Measurements from ENCODE around the gene ARPP21.

The ARPP21 gene

DNA sequence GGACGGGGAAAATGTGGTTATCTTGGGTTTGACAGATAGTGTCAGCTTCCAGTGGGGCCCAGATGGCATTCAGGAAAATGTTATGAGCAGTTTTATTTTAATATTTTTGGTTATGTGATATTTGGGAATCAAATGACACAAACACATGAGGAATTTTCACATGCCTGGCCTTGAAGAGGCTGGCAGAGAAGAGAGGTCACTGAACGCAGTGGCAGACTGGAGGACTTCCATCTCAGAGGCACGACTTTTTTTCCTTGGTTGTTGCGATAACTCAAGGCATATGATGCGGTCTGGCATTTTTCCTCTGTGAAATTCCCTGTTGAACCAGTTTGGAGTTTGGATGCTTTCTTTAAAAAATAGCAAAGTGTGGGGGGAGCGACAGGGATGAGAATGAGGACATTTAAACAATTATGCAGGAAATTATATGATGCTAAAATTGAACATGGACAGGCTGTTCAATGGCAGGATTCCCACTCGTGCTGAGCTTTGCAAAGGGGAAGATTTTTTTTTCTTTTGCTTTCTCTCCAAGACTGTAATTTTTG is 36.9 kb upstream of the ARPP21 start:
- no peak for TF ChIP-seq CTCF (IDR thresholded peaks at IDR 0.05)

DNA sequence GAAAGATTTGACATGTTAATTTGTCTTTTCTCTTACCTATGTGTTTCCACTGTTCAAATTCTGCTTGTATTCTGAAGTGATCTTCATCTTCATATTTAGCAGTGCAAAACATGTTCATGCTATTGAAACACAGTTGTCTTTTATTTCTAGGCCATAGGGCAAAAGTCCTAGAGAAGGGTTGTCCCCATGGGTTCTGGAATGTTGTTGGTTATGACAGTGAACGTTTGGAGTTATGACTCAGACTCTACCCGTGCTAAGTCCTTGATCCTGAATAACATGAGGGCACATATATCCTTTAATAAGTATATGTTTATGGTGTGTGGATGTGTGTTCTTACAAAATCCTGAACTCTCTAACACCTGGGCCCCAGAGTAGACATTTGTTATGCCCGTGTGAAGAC is 23.0 kb upstream of the ARPP21 start:
- TF ChIP-seq CTCF (IDR thresholded peaks at IDR 0.05) = no peak

GRCh38 chr3:35617370-35617769 is 22.0 kb upstream of the ARPP21 start:
- no peak for TF ChIP-seq CTCF (IDR thresholded peaks at IDR 0.05)

DNA sequence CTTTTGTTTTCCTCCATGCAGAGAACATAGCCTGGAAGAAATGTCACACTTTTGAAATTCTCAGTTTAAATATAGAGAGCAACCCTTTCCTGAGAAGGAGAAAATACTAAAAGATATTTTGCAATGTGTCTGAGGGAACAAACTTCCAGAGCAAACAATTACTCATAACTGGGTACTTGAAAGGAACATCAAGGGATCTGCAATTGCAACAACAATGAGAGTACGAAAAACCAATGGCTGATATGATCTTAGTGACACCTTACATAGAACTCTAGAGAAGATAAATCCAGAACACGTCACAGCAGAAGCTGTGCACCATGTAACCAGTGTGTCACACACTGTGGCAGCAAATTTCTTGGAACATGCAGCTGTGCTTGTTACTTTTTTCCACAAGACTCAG is 14.6 kb upstream of the ARPP21 start:
- TF ChIP-seq CTCF (IDR thresholded peaks at IDR 0.05) = no peak

DNA sequence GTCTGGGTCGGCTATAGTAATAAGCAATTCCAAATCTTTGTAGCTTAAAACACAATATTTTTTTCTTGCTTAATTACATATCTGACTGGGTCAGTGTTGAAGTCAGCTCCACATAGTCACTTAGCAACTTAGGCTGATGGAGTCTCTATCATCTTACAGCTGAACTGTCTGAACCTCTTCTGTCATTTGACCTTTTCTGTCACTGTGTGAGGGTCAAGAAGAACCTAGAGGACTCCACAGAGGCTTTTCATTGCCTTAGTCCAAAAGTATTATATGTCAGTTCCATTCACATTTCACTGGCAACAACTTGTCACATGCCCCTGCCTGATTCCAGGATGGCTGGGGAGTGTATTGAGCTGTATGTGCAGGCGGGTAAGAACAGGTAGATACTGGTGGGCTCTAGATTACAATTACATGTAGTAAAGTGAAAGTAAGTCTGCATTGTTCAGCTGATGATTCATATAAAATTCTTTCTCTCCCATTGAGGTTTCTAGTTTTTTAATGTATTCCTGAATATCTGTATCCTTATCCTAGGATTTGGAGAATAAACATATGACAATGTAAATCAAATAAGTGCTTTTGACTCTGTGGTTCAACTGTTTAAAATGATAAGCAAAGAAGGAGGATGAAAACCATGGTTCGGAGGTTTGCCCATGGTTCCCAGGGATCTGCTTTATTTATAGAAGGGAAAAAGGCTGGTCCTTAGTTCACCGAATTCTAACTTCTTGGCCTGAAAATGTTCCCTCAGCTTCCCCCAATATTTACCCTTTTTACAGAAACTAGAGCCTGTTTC is 5.8 kb upstream of the ARPP21 start:
- no peak for TF ChIP-seq CTCF (IDR thresholded peaks at IDR 0.05)

GRCh38 chr3:35635407-35635806 is 3.9 kb upstream of the ARPP21 start:
- TF ChIP-seq CTCF (IDR thresholded peaks at IDR 0.05) = no peak

GRCh38 chr3:35635926-35636683 is 3.2 kb upstream of the ARPP21 start:
- no peak for TF ChIP-seq CTCF (IDR thresholded peaks at IDR 0.05)

All from LNCAP (cell line).